Globus pallidus (tissue), 1 donor: ENCODE results near the gene BCL6.

ENCODE experiments used
- DNase-seq: peaks from one replicate; pipeline ENCODE4 v3.0.0-alpha.2; 2015; ENCODE audit warnings: low spot score

Gene BCL6

DNA sequence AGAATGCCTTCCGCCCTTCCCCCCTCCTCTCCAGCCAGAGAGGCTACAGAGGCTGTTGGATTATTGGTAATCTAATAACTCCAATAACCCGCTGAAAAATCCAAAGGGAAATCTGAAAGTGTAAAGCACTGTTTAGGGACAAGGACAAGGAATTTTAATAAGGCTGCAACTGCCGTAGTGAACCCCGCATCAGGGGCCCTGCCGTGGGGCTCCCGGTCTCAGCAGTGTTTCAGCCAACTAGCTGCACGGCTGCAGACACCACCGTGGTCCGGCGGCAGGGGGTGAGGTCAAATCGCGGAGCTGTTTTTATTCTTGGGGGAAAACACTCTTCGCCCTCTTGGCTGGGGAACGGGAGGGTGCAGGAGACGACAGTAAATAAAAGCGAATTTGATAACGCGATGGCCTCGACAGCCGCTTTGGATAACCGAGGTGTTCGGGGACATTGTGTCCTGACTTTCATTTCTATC is 6.1 kb downstream of the BCL6 start:
- DNase-seq: no peak

DNA sequence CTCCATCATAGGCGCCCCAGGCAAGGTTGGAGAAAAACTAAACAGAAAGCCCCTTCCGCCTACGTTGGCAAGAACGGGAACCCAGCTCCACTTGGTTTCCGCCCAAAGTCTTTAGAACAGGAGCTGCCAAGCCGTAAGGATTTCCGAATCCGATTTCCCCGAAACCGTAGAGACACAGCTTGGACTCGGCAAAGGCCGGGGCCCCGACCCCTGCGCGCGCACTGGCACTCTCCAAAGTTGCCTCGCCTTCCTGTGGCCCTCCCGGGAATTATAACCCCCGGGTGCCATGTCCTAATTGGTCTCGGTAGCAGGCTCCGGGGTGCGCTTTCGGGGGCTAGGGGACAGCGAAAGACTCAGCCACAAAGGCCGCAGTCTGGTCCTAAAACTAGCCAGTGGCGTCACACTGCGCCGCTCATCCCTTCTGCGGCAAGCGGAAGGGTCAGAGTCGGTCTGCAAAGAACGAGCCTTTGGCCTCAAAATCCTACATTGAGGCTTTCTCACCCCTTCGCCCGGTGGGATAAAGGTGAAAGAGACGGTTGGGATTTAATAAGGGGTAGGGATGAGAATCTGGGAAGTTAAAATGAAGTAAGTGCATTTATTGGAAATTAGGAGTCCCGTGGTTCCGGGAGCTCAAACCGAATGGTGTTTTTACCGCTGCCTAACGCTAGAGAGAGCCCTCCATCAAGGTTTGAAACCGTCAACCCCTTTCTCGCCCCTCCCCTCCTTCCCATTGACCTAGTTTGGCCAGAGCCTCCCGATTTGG is 6.8 kb downstream of the BCL6 start:
- DNase-seq: peak; percentile 95

DNA sequence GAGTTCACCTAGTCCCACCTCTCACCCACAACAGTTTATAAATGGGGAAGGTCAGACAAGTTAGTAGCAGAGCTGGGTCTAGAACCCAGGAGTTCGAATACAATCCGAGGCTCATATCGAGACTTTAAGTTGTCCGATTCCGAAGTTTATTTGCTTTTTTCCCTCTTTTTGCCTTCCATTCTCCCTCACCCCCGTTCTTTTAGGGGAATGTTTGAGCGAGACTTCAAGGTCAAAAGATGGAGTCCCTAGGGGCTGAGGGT is 7.3 kb downstream of the BCL6 start:
- no peak for DNase-seq

DNA sequence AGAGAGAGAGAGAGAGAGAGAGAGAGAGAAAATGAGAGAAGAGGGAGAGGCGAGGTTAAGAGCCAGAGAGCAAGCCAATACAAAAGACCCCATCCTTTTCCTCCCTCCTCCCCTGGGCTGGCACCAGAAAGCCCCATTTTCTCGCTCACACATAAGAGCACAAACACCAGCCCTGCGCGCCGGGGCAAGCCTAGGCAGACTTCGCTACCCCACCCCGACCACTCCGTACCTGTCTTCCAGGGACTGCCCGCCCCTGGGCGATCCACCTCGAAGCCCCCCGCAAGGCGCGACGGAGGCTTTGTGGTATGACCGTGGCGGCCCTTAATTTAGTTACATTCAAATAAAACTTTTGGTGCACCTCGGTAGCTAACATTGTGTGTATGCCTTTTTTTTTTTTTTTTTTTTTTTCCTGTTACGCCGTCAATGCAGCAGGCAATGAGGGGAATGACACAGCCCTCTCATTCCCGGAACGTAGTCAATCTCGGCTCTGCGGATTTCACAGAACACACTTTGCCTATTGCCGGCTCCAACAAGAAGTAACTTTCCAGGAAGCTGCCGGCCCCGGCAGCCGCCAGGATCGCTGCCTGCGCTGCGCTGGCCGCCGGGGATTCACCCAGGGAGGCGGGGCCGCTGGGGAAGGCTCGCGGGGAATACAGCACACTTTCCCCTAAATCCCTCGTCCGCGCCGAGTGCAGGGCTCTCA is 7.7 kb downstream of the BCL6 start:
- peak; percentile 59 for DNase-seq

DNA sequence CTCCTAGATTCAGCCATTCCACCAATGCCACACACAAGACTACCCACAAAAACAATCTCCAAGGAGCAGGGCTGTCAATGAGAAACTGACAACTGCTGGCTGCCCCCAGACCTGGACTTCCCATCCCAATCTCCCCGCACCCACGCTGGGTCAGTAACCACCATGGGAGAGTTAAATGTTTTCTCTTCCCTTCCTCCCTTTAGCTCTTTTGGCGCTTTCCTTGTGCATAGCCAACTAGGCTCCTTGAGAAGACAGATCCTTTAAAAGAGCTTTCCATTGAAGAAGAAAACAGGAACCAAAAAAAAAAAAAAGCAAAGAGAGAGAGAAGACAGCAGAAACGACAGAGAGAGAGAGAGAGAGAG is 8.3 kb downstream of the BCL6 start:
- DNase-seq: peak; percentile 47

DNA sequence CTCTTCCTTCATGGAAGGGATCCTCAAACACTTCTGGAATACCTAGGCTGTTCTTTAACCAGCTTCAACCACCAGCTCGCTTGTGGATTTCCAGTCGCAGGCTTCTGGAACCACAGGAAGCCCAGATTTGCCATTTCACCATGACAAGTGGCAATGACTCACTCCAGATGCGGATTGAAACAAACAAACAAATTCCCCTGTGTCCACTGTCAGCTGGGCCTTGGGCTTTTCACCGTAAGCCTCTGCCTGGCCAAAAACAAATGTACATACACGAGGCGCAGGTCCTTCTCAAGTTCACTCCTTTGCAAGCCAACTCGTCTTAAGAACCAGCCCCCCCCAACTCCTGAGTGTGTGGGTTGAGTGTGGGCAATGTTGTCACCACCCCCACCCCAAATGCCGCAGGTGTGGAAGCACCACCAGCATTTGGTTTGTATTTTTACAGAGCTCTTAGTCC is 8.8 kb downstream of the BCL6 start:
- peak; percentile 57 for DNase-seq

DNA sequence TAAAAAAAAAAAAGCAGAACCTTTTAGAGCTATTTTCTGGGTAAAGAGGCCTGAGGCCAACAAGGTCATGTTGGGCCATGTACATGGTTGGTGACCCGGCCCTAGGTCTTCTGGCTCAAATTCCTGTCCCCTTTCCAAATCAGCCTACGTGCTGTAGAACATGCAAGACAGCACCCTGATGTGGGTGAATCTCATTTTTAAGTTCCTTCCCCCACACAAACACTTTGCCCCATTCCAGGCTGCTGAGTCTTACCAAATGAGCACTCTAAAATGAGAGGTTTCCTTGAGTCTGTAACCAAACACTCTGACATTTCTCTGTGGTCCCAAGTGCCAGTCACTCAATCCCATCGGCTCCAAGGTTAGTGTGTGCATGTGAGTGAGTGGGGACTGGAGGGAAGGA is 9.4 kb downstream of the BCL6 start:
- DNase-seq: no peak

DNA sequence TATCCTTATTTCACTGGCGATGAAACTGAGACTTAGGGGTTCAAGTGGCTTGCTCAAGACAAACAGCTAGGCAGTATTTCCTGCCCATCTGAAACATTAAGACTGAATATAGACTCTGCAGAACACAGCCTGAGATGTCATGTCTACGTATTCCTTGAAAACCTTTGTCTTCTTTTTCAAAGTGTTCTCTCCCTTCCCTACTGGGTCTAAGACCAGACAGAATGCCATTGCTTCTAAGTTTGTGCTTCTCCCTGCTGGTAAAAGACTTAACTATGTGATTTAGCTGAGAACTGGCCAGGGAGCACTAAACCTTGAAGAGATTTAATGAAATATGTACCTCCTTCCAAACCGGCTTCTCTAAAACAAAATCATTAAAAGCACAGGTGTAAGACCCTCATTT is 9.9 kb downstream of the BCL6 start:
- no peak for DNase-seq

DNA sequence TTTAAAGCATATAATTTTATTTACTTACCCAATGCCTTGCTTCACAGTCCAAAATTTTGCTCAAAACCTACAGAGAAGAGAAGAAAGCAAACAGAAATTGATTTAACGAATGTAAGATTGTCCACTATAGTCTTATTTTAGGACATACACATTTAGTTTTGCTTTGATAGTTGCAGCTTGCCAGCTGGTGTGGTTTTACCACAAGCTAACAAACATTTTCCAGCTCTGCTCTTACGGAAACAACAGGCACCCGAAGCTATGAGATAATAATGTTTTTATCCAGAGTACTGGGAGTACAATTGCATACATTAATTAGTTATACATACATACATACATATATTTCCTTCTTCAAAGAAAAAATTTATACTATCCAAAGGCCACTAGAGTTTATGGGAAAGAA is 10.4 kb downstream of the BCL6 start:
- no peak for DNase-seq

DNA sequence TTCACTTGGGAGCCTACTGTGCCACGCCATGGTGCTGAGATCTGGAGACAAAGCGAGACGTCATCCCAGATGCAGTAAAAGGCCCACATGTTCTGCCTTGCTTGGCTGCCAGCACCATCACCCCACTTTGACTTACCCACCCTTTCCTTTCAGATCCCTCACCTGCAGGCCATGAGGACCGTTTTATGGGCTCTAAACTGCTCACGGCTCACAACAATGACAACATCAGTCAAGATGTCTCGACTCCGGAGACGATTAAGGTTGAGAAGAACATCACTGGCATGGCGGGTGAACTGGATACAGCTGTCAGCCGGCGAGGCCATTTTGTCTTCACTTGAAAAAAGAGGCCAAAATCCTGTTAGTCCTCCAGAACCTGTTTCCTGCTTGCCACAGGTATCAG is 11.9 kb downstream of the BCL6 start:
- no peak for DNase-seq

DNA sequence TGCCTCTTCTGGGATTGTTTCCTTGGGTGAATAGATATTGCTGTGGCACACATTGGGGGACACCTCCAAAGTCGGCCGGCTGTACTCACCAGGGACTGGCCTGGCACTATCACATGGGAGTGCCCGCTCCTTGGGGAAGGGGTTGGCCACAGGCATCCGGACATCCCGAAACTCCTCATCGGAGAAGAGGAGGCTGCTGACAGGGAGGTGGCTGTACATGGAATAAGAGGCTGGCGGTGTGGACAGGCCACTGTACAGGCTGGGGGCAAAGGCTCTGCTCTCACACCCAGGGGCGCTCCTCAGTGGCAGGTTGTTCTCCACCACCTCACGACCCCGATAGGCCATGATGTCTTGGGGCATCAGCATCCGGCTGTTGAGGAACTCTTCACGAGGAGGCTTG is 15.7 kb downstream of the BCL6 start:
- DNase-seq: no peak

DNA sequence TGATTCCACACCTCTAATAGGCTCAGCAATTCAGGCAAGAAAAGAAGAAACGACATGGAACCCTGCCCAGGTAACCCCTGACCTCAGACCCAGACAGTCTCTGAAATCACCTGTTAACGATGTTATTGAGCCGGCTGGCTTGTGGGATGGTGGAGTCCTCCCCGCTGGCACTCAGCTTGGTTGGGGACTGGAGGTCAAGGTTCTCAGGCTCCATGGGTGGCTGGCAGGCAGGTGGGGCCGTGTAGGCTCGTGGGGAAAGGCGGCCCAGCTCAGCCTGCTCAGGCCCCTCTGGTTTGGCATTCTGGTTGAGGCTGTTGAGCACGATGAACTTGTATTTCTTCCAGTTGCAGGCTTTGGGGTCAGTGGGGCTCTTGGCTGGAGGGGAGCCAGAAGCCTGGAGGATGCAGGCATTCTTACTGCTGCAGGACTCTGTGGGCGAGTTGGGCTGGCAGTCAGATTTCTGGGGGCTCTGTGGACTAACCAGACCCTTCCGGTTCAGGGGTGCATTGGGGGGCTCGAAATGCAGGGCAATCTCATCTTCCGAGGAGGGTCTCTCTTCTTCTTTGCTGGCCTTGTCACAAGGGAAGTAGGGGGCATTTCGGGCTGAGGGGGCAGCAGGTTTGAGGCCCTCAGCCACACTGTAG is 16.2 kb downstream of the BCL6 start:
- DNase-seq: no peak

DNA sequence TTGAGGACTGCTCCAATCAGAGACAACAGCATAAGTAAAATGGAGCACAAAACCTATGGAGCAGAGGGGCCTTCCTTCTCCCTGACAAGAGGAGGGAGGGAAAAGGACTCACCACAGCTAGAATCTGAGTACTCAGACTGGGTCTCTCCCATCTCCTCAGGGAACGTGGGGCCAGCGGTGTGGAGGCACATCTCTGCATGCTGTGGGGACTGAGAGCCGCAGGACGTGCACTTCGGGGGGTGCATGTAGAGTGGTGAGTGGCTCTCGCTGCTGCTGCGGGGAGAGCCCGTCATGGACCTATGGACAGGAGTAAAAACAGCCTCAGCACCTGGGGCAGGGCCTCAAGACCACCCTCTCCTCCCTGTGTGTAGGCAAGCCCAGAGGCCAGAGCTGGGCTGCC is 17.0 kb downstream of the BCL6 start:
- no peak for DNase-seq

DNA sequence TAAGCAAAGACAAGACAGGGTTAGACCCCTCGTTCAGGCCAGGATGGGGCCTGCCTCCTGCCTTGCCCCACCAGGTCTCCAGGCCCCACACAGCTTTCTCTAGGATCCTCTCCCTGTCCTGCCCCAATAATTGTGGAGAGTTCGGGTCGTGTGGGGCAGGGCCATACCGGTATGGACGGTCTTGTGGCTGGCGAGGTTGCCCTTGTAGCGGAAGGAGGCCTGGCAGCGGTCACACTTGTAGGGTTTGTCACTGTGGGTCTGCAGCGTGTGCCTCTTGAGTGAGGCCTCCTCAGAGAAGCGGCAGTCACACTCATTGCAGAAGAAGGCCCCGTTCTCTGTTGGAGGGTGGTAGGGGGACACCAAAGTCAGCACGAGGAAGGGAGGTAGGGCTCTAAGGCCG is 18.7 kb downstream of the BCL6 start:
- DNase-seq: no peak

DNA sequence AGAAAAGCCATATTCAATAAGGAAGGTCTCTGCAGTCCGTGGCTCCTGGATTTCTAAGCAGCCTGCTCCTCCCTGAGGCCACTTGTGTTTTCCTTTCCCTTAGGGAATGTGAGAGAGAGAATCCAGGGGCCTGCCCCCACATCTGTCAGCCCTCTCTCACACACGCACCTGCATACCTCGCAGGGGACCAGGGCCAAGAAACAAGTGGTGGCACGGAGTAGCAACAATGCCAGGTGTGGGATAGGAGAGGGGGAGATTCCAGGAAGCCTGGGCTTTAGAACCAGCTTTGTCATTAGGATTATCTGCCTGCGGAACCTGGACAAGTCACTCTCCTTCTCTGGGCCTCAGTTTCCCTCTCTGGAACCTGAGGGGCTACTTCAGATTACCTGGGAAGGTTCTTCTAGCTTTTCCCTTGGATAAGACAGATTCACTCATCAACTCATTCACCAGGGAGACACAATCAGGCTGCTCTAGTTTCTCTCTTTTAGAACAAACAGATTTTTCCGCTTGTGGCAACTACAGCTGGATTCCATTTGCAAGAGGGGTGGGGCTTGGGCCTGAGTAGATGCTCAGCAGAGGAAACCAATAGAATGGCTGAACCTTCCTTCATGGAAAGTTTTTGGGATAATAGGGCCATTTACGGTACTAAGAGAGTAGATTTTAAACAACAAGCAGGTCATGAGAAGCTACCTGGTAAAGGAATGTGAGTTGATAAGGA is 19.5 kb downstream of the BCL6 start:
- DNase-seq: no peak

DNA sequence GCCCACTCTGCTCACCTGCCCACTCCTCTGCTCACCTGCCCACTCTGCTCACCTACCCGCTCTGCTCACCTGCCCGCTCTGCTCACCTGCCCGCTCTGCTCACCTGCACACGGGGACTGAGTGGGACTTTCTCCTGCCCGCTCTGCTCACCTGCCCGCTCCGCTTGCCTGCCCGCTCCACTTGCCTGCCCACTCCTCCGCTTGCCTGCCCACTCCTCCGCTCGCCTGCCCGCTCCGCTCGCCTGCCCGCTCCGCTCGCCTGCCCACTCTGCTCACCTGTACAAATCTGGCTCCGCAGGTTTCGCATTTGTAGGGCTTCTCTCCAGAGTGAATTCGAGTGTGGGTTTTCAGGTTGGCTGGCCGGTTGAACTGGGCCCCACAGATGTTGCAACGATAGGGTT is 20.0 kb downstream of the BCL6 start:
- no peak for DNase-seq

DNA sequence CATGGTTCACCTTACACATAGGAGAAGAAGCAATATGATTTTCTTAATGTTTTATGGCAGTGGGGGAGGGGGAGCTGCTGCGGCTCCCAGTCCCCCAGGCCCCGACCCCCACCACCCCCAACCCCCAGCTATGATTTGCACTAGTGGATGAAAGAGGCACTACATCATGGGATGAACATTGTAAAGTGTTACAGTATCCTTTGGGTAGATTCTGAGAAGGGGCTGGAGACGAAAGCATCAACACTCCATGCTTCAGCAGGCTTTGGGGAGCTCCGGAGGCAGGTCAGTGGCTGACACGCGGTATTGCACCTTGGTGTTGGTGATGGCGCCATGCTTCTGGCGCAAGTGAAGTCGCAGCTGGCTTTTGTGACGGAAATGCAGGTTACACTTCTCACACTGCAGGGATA is 23.1 kb downstream of the BCL6 start:
- no peak for DNase-seq

DNA sequence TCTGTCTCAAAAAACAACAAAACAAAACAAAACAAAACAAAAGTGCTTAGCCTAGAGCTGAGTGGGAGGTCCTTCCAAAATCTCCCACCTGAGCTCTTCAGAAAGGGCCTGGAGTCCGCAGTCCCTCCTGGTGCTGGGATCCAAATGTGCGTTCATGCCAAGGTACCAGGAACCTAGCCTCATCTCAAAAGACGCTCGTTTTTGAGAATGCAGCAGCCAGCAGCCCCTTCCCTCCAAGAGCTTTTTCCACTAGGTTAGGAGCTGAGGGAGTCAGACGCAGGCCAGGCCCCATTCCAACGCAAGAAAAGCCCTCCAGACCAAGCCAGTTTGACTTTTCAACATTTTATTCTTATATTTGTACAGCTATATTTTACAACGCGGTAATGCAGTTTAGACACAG is 24.2 kb downstream of the BCL6 start:
- DNase-seq: no peak

DNA sequence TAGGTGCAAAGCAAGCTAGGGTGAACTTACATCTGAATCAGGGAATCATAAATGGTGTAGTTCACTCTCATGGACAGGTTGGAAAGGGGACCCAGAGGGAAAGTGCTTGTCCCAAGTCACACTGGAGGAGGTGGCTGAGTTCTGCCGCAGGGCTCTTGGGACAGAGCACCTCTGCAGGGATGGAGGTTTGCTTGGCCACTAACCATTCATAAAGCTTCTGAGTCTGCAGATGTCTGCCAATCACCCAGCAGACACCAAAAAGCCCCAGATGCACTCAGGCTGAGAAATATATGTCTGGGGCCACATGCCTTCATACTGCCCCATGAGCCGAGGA is 25.0 kb downstream of the BCL6 start:
- DNase-seq: no peak

DNA sequence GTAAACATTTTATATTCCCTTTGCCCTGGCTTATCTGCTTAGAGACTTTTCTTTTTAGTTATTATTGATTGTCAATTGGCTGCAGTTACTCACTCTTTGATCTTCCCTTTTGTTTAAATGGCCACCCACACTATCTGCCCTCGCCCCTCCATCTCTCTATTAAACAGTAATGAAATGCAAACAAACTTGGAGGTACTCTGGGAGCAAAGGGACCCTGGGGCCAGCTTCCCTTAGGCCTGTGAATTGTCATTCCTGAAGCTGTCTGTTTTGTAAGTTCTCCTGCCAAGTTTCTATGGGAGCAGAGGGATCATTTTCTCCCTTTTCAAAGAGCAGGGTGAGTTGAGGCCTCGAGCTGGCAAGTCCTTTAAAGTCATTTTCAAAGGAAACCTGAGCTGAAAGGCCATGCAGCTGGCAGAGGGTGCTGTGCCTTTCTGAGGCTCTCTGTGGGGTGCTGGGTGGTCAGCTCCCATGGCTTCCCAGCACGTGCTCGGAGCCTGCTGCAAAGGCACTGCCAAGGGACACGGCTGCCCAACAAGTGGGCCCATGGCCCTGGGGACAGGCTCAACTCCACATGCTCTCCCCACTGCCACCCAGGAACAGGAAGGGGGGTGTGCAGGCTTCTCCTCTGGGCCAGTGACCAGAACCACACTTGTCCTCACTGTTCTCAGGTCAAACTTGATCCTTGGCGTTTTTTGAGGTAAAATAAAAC is 25.5 kb downstream of the BCL6 start:
- peak; percentile 66 for DNase-seq

DNA sequence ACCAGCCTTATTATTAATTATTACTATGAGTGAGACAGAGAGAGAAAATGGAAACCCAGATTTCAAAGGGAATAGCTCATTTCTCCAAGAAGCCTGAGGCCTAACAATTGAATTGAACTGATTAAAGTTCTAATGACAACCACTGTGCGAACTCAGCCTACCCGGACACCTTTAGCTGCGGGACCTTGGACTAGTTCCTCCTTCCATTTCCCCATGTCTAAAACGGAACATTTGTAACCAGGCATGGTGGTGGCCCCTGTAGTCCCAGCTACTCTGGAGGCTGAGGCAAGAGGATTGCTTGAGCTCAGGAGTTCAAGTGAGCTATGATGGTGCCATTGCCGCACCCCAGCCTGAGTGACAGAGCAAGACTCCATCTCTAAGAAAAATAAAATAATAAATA is 26.5 kb downstream of the BCL6 start:
- DNase-seq: no peak

DNA sequence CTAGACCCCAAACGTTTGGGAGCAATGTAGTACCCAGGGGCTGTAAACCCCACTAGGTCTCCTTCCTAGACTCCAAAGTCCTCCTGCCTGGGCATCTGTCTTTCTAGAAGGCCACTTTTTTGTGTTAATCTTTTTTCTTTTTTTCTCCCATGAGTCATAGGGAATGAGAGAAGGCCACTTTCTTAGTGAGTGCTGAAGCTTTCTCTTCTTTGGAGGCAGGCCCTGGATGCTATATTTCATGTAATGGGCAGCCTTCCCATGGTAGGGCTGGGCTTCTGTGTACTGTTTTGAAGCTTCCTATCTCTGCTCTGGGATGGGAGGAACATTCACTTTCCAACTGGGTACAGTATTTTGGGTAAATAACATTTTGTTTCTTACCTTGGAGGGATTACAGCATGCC is 27.7 kb downstream of the BCL6 start:
- no peak for DNase-seq
